GM23338 (cell line): ENCODE results near the gene CEBPB. TPM values are rescaled to one million over a fixed set of nuclear protein-coding genes. Genes with fewer than 3 reads are reported as not detected.

Experiments used
- ATAC-seq: fragments of 200-7000 bp; cut with Tn5 transposase; 3 replicates; pipeline ENCODE4 v1.9.1; 2020
- DNase-seq: peaks from one replicate; pipeline ENCODE4 v3.0.0-alpha.2; 2015; ENCODE audit warnings: low spot score
- H2AFZ ChIP-seq: fragments of 200-600 bp; sonication (generic); 2 replicates; pipeline ENCODE4 v1.8.0; 2016; ENCODE audit warnings: antibody characterized with exemption, mild to moderate bottlenecking, moderate library complexity
- H3F3A ChIP-seq: fragments of 200-600 bp; sonication (generic); replicated peaks from 2 replicates; pipeline ENCODE4 v1.8.0; 2017; ENCODE audit warnings: antibody characterized with exemption, mixed run types, low read depth
- H3K27ac ChIP-seq: fragments of 200-600 bp; sonication (generic); 2 replicates; pipeline ENCODE4 v1.6.1; 2016; ENCODE audit warnings: low read depth
- H3K27me3 ChIP-seq: fragments of 200-600 bp; sonication (generic); 2 replicates; pipeline ENCODE4 v1.8.0; 2016; ENCODE audit warnings: mild to moderate bottlenecking, mixed run types, moderate library complexity; ENCODE audit not compliant: insufficient read depth
- H3K36me3 ChIP-seq: fragments of 200-600 bp; sonication (generic); 2 replicates; pipeline ENCODE4 v1.8.0; 2016; ENCODE audit warnings: mild to moderate bottlenecking; ENCODE audit not compliant: insufficient read depth
- H3K4me1 ChIP-seq: fragments of 200-600 bp; sonication (generic); 2 replicates; pipeline ENCODE4 v1.8.0; 2016; ENCODE audit warnings: mild to moderate bottlenecking, moderate library complexity; ENCODE audit not compliant: insufficient read depth
- H3K4me2 ChIP-seq: fragments of 200-600 bp; sonication (generic); 2 replicates; pipeline ENCODE4 v1.7.1; 2017; ENCODE audit warnings: mixed run types
- H3K4me3 ChIP-seq: fragments of 200-600 bp; sonication (generic); 2 replicates; pipeline ENCODE4 v1.6.1; 2016; ENCODE audit warnings: mixed run types
- H3K79me2 ChIP-seq: fragments of 200-600 bp; sonication (generic); replicated peaks from 2 replicates; pipeline ENCODE4 v1.8.0; 2017; ENCODE audit warnings: mild to moderate bottlenecking; ENCODE audit not compliant: insufficient read depth
- H3K9me2 ChIP-seq: fragments of 200-600 bp; sonication (generic); 2 replicates; pipeline ENCODE4 v1.8.0; 2017; ENCODE audit not compliant: insufficient read depth
- H4K20me1 ChIP-seq: fragments of 200-600 bp; sonication (generic); replicated peaks from 2 replicates; pipeline ENCODE4 v1.8.0; 2017; ENCODE audit warnings: mild to moderate bottlenecking; ENCODE audit not compliant: insufficient read depth
- H3K27ac Mint-ChIP-seq: 2 replicates; pipeline ENCODE4 v1.8.0; 2020; ENCODE audit warnings: inconsistent platforms, mild to moderate bottlenecking, moderate library complexity, mixed read lengths
- H3K27me3 Mint-ChIP-seq: 3 replicates; pipeline ENCODE4 v1.8.0; 2022; ENCODE audit warnings: low read depth, mild to moderate bottlenecking, moderate library complexity, mixed read lengths, inconsistent platforms; ENCODE audit not compliant: insufficient read depth, poor library complexity
- H3K36me3 Mint-ChIP-seq: 3 replicates; pipeline ENCODE4 v1.8.0; 2021; ENCODE audit warnings: low read depth, mild to moderate bottlenecking, inconsistent platforms, moderate library complexity, mixed read lengths
- H3K4me1 Mint-ChIP-seq: 3 replicates; pipeline ENCODE4 v1.8.0; 2020; ENCODE audit warnings: mild to moderate bottlenecking, inconsistent platforms, mixed read lengths
- H3K4me3 Mint-ChIP-seq: 3 replicates; pipeline ENCODE4 v1.8.0; 2021; ENCODE audit warnings: moderate library complexity, mild to moderate bottlenecking, inconsistent platforms, mixed read lengths
- H3K9me3 Mint-ChIP-seq: 3 replicates; pipeline ENCODE4 v1.8.0; 2020; ENCODE audit warnings: moderate library complexity, mild to moderate bottlenecking, inconsistent platforms, mixed read lengths
- EZH2 ChIP-seq: fragments of 200-600 bp; sonication (generic); IDR thresholded peaks from one replicate; pipeline ENCODE4 v1.8.0; 2017; ENCODE audit warnings: antibody characterized with exemption, mild to moderate bottlenecking, low read depth; ENCODE audit not compliant: unreplicated experiment
- polyA plus RNA-seq: library from polyadenylated mRNA; unstranded; fragments of >200 nt; fragmentation: Nextera tagmentation; extraction: Ambion mirVana; gene quantifications from 2 replicates; pipeline ENCODE4 v1.2.1, GENCODE V29; 2016
- total RNA-seq: library from RNA; depleted of rRNA; stranded (reverse); fragments of >200 nt; shearing (Covaris generic); gene quantifications from 2 replicates; pipeline ENCODE4 v1.2.3, GENCODE V29; 2014
- TF ChIP-seq, protein P1 (sequence below): fragments of 250-450 bp; sonication (Bioruptor Pico); IDR thresholded peaks from 2 replicates; pipeline ENCODE4 v1.5.0; 2020; ENCODE audit warnings: mild to moderate bottlenecking, moderate library complexity
- TF ChIP-seq, protein P2 (sequence below), 2 experiments: fragments of 200-600 bp in 1 of 2; sonication (generic) in 1 of 2; conservative IDR thresholded peaks; 2 replicates each; pipeline versions ENCODE4 v1.5.1 to v1.6.1; 2016 to 2017; ENCODE audit warnings: antibody characterized with exemption in 2 of 2, low read depth in 2 of 2, mild to moderate bottlenecking in 2 of 2, moderate library complexity in 1 of 2

The CEBPB gene
- total and polyA plus RNA-seq, 2 experiments from 2014 or later: 20.6 to 25.4 TPM

GRCh38 chr20:50220894-50221365 lies 30.3 kb downstream of the CEBPB start (continued):
- TF ChIP-seq, protein P1, sequence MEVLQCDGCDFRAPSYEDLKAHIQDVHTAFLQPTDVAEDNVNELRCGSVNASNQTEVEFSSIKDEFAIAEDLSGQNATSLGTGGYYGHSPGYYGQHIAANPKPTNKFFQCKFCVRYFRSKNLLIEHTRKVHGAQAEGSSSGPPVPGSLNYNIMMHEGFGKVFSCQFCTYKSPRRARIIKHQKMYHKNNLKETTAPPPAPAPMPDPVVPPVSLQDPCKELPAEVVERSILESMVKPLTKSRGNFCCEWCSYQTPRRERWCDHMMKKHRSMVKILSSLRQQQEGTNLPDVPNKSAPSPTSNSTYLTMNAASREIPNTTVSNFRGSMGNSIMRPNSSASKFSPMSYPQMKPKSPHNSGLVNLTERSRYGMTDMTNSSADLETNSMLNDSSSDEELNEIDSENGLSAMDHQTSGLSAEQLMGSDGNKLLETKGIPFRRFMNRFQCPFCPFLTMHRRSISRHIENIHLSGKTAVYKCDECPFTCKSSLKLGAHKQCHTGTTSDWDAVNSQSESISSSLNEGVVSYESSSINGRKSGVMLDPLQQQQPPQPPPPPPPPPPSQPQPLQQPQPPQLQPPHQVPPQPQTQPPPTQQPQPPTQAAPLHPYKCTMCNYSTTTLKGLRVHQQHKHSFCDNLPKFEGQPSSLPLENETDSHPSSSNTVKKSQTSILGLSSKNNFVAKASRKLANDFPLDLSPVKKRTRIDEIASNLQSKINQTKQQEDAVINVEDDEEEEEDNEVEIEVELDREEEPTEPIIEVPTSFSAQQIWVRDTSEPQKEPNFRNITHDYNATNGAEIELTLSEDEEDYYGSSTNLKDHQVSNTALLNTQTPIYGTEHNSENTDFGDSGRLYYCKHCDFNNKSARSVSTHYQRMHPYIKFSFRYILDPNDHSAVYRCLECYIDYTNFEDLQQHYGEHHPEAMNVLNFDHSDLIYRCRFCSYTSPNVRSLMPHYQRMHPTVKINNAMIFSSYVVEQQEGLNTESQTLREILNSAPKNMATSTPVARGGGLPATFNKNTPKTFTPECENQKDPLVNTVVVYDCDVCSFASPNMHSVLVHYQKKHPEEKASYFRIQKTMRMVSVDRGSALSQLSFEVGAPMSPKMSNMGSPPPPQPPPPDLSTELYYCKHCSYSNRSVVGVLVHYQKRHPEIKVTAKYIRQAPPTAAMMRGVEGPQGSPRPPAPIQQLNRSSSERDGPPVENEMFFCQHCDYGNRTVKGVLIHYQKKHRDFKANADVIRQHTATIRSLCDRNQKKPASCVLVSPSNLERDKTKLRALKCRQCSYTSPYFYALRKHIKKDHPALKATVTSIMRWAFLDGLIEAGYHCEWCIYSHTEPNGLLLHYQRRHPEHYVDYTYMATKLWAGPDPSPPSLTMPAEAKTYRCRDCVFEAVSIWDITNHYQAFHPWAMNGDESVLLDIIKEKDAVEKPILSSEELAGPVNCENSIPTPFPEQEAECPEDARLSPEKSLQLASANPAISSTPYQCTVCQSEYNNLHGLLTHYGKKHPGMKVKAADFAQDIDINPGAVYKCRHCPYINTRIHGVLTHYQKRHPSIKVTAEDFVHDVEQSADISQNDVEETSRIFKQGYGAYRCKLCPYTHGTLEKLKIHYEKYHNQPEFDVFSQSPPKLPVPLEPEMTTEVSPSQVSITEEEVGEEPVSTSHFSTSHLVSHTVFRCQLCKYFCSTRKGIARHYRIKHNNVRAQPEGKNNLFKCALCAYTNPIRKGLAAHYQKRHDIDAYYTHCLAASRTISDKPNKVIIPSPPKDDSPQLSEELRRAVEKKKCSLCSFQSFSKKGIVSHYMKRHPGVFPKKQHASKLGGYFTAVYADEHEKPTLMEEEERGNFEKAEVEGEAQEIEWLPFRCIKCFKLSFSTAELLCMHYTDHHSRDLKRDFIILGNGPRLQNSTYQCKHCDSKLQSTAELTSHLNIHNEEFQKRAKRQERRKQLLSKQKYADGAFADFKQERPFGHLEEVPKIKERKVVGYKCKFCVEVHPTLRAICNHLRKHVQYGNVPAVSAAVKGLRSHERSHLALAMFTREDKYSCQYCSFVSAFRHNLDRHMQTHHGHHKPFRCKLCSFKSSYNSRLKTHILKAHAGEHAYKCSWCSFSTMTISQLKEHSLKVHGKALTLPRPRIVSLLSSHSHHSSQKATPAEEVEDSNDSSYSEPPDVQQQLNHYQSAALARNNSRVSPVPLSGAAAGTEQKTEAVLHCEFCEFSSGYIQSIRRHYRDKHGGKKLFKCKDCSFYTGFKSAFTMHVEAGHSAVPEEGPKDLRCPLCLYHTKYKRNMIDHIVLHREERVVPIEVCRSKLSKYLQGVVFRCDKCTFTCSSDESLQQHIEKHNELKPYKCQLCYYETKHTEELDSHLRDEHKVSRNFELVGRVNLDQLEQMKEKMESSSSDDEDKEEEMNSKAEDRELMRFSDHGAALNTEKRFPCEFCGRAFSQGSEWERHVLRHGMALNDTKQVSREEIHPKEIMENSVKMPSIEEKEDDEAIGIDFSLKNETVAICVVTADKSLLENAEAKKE (CRISPR knock-in tag): no peak
- TF ChIP-seq EZH2: no peak

DNA sequence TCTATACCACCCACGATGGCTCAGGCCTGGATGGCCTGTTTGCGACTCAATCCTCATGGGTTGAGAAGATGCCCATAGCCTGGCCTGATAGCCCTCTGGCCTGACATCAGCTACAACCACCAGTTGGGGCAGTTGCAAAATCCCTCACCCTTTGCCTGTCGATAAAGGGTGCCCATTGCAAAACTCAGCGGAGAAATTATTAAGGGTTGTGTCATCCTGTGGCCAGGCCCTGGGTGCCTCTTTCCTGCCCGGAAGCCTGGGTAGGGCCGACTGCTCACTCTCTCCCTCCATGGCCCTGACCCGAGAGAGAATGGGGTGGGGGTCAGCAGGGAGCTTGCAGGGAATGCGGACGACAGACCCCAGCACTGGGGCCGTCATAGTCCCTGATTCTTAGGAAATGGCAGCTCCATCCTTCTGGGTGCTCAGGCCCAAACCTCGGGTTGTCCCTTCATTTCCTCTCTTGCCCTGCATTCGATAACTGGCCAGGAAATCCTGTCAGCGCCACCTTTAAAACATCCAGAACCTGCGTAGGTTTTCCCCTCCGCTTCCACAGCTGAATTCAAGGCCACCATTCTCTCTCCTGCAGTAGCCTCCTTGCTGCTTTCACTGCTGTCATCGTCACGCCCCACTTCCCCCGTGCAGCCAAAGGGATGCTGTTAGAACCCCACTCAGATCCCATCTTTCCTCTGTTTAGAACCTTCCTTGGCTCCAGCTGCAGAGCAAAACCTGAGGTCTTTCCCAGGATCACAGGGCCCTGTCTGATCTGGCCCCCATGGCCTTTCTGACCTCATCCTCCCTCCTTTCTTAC lies 31.1 kb downstream of the CEBPB start:
- no peaks in the 10 kb centered on the region for H3F3A ChIP-seq
- Mint-ChIP-seq H3K27ac (no peak overlapping the region), H3K36me3 (no peaks in the 10 kb centered on the region), H3K9me3 (no peaks in the 10 kb centered on the region), H3K4me3 (no peak overlapping the region), H3K27me3 (peaks cover 8% of the 10 kb centered on the region), H3K4me1 (peaks cover 4% of the 10 kb centered on the region; the same call in 2 of the 3 replicates)
- no peak overlapping the region for H3K27ac ChIP-seq
- DNase-seq (no peak), ATAC-seq (no peak)
- TF ChIP-seq, protein P2, sequence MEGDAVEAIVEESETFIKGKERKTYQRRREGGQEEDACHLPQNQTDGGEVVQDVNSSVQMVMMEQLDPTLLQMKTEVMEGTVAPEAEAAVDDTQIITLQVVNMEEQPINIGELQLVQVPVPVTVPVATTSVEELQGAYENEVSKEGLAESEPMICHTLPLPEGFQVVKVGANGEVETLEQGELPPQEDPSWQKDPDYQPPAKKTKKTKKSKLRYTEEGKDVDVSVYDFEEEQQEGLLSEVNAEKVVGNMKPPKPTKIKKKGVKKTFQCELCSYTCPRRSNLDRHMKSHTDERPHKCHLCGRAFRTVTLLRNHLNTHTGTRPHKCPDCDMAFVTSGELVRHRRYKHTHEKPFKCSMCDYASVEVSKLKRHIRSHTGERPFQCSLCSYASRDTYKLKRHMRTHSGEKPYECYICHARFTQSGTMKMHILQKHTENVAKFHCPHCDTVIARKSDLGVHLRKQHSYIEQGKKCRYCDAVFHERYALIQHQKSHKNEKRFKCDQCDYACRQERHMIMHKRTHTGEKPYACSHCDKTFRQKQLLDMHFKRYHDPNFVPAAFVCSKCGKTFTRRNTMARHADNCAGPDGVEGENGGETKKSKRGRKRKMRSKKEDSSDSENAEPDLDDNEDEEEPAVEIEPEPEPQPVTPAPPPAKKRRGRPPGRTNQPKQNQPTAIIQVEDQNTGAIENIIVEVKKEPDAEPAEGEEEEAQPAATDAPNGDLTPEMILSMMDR (conservative IDR thresholded peaks at IDR 0.05; ENCODE audit: low read depth in 2 of 2): no peak
- no peaks in the 10 kb centered on the region for H3K36me3 ChIP-seq
- no peak overlapping the region for H2AFZ ChIP-seq
- H3K79me2 ChIP-seq: no peaks in the 10 kb centered on the region
- H3K4me3 ChIP-seq: no peak overlapping the region
- H3K4me1 ChIP-seq: no peaks in the 10 kb centered on the region
- H3K9me2 ChIP-seq: no peaks in the 10 kb centered on the region
- H3K27me3 ChIP-seq: no peaks in the 10 kb centered on the region
- no peak overlapping the region for H3K4me2 ChIP-seq
- no peaks in the 10 kb centered on the region for H4K20me1 ChIP-seq
